HepG2 (cell line): ENCODE data around the gene MYL2. TPM values are rescaled to one million over a fixed set of nuclear protein-coding genes. Genes with fewer than 3 reads are reported as not detected.

ENCODE experiments used
- ATAC-seq: fragments of 200-7000 bp; cut with Tn5 transposase; 3 replicates; pipeline ENCODE4 v1.9.1; 2020; ENCODE audit warnings: mild to moderate bottlenecking, moderate library complexity
- BruUV-seq: library from RNA; stranded (reverse); fragments of 400-500 nt; replicated peaks from 2 replicates; lab custom pipeline; 2021; lab: Mats Ljungman, UMichigan
- CTCF ChIA-PET: fragments of 300-600 bp; formaldehyde crosslinking; extraction: SDS; loops from one replicate; lab custom pipeline; 2021; ENCODE audit warnings: low total read pairs, inconsistent platforms, low intra/inter-chr PET ratio; lab: Yijun Ruan, JAX
- POLR2A ChIA-PET: fragments of 350-600 bp; sonication (Branson Sonifier 250); formaldehyde crosslinking; loops from one replicate; lab custom pipeline; 2020; ENCODE audit warnings: antibody characterized with exemption, inconsistent platforms; lab: Yijun Ruan, JAX
- DNase-seq: peaks from one replicate; pipeline ENCODE4 v3.0.0-alpha.2; 2015; ENCODE audit warnings: low spot score
- FAIRE-seq: peaks from 3 replicates; lab custom pipeline; 2011; peaks lifted over from hg19 to GRCh38; lab: Jason Lieb, UNC
- H2AFZ ChIP-seq: one replicate; pipeline ENCODE4 v1.6.1; 2011; ENCODE audit warnings: low read length, inconsistent platforms
- H3K27ac ChIP-seq: fragments of 300-600 bp; 3 replicates; pipeline ENCODE4 v1.8.0; 2011; ENCODE audit warnings: mixed run types, mild to moderate bottlenecking, mixed read lengths, low read length, inconsistent platforms; ENCODE audit not compliant: insufficient read depth; ENCODE audit errors: extremely low read length
- H3K27me3 ChIP-seq, 2 experiments: fragments of 200-600 bp in 1 of 2; 2 replicates in 1 of 2; 3 replicates in 1 of 2; pipeline versions ENCODE4 v1.6.0 to v1.8.0; 2011; ENCODE audit warnings: low read length in 2 of 2, mild to moderate bottlenecking in 2 of 2, moderate library complexity in 2 of 2, inconsistent platforms in 1 of 2; ENCODE audit not compliant: insufficient read depth in 2 of 2, control insufficient read depth in 1 of 2
- H3K36me3 ChIP-seq, 2 experiments: fragments of 200-600 bp in 1 of 2; replicated peaks in 1 of 2; 2 replicates in 1 of 2; 3 replicates in 1 of 2; pipeline versions ENCODE4 v1.5.1 to v1.8.0; 2011; ENCODE audit warnings: low read length in 2 of 2, inconsistent platforms in 1 of 2; ENCODE audit not compliant: insufficient read depth in 2 of 2, control insufficient read depth in 1 of 2
- H3K4me1 ChIP-seq: 2 replicates; pipeline ENCODE4 v1.5.1; 2012; ENCODE audit warnings: low read length, inconsistent platforms; ENCODE audit not compliant: insufficient read depth
- H3K4me2 ChIP-seq: 2 replicates; pipeline ENCODE4 v1.6.0; 2011; ENCODE audit warnings: low read depth, low read length, inconsistent platforms
- H3K4me3 ChIP-seq, 3 experiments: fragments of 200-600 bp in 1 of 3; sonication (generic), shearing (Covaris generic) in 1 of 3; replicated peaks in 1 of 3; 2 replicates each; pipeline ENCODE4 v1.5.1; 2011 to 2016; ENCODE audit warnings: low read length in 3 of 3, inconsistent platforms in 2 of 3, low read depth in 2 of 3, mild to moderate bottlenecking in 2 of 3, control low read depth in 1 of 3, mixed read lengths in 1 of 3; ENCODE audit not compliant: insufficient read depth in 1 of 3
- H3K79me2 ChIP-seq: one replicate; pipeline ENCODE4 v1.6.1; 2011; ENCODE audit warnings: low read length, inconsistent platforms; ENCODE audit not compliant: insufficient read depth
- H3K9ac ChIP-seq: 2 replicates; pipeline ENCODE4 v1.6.0; 2011; ENCODE audit warnings: mild to moderate bottlenecking, low read depth, low read length, inconsistent platforms; ENCODE audit not compliant: insufficient read depth
- H3K9me3 ChIP-seq: 2 replicates; pipeline ENCODE4 v1.5.1; 2012; ENCODE audit warnings: mild to moderate bottlenecking, low read length
- H4K20me1 ChIP-seq: 2 replicates; pipeline ENCODE4 v1.6.0; 2011; ENCODE audit warnings: inconsistent platforms, mild to moderate bottlenecking, low read length, moderate library complexity; ENCODE audit not compliant: insufficient read depth
- BRCA1 ChIP-seq: sonication (generic); formaldehyde crosslinking; IDR thresholded peaks from 2 replicates; pipeline ENCODE4 v1.4.0; 2020; ENCODE audit warnings: missing genetic modification reagents
- CHD4 ChIP-seq: fragments of 200-600 bp; sonication (generic); IDR thresholded peaks from 2 replicates; pipeline ENCODE4 v1.7.0; 2017; ENCODE audit warnings: mild to moderate bottlenecking, low read length, borderline replicate concordance
- HIVEP1 ChIP-seq: sonication (generic); formaldehyde crosslinking; IDR thresholded peaks from 2 replicates; pipeline ENCODE4 v1.4.0; 2020; ENCODE audit warnings: mild to moderate bottlenecking, missing genetic modification reagents
- RBAK ChIP-seq: sonication (generic); formaldehyde crosslinking; IDR thresholded peaks from 2 replicates; pipeline ENCODE4 v1.5.1; 2020; ENCODE audit warnings: mild to moderate bottlenecking, missing genetic modification reagents
- SETDB1 ChIP-seq: sonication (generic); formaldehyde crosslinking; IDR thresholded peaks from 2 replicates; pipeline ENCODE4 v1.5.1; 2020; ENCODE audit warnings: missing genetic modification reagents, mild to moderate bottlenecking, borderline replicate concordance
- SKI ChIP-seq: fragments of 450-650 bp; IDR thresholded peaks from one replicate; pipeline ENCODE4 v1.6.1; 2018; ENCODE audit warnings: mild to moderate bottlenecking; ENCODE audit not compliant: partially characterized antibody
- SP4 ChIP-seq: sonication (generic); formaldehyde crosslinking; IDR thresholded peaks from 2 replicates; pipeline ENCODE4 v1.8.1; 2023; ENCODE audit warnings: mild to moderate bottlenecking, missing genetic modification reagents
- SUZ12 ChIP-seq: fragments of 150-350 bp; IDR thresholded peaks from 2 replicates; pipeline ENCODE4 v1.6.1; 2014; ENCODE audit warnings: low read depth, low read length
- TAF1 ChIP-seq: sonication (generic); formaldehyde crosslinking; IDR thresholded peaks from 2 replicates; pipeline ENCODE4 v1.4.0; 2020; ENCODE audit warnings: missing genetic modification reagents
- ZNF138 ChIP-seq: sonication (generic); formaldehyde crosslinking; IDR thresholded peaks from 2 replicates; pipeline ENCODE4 v1.5.0; 2020; ENCODE audit warnings: mild to moderate bottlenecking, low read depth, missing genetic modification reagents
- ZNF20 ChIP-seq: sonication (generic); formaldehyde crosslinking; IDR thresholded peaks from 2 replicates; pipeline ENCODE4 v1.4.0; 2020; ENCODE audit warnings: mild to moderate bottlenecking, moderate library complexity, missing genetic modification reagents
- ZNF282 ChIP-seq: fragments of 450-650 bp; IDR thresholded peaks from 2 replicates; pipeline ENCODE4 v1.6.1; 2018; ENCODE audit not compliant: partially characterized antibody
- ZNF678 ChIP-seq: sonication (generic); formaldehyde crosslinking; IDR thresholded peaks from 2 replicates; pipeline ENCODE4 v1.4.0; 2020; ENCODE audit warnings: mild to moderate bottlenecking, missing genetic modification reagents
- WGBS: methylation state at CpG from one replicate; pipeline ENCODE4 v1.1.6; 2017; ENCODE audit warnings: low lambda C conversion rate; 5-methylcytosine and 5-hydroxymethylcytosine counted together
- in situ Hi-C: cut with HindIII; loops from 2 replicates; pipeline ENCODE4 v1.10.0; 2017; ENCODE audit warnings: low pct_unique_long_range_greater_than_20kb; ENCODE audit not compliant: extremely low pct_ligation_motif_present
- intact Hi-C: fragments of 100-400 bp; cut with micrococcal nuclease; formaldehyde crosslinking; loops from one replicate; pipeline ENCODE4 v1.10.0; 2022; ENCODE audit not compliant: unreplicated experiment
- polyA plus RNA-seq, 8 experiments: library from polyadenylated mRNA; depleted of rRNA in 3 of 8; stranded (reverse) in 7 of 8; unstranded in 1 of 8; fragments of >200 nt; fragmentation: Illumina TruSeq in 4 of 8; extraction: Trizol in 4 of 8; gene quantifications; 2 replicates each; pipeline versions ENCODE4 v1.2.1 to v1.2.3, GENCODE V29; 2011 to 2016; ENCODE audit warnings: low read depth in 4 of 8, missing spikeins in 1 of 8, mixed read lengths in 1 of 8; ENCODE audit not compliant: insufficient read depth in 1 of 8
- total RNA-seq, 5 experiments: library from RNA; depleted of rRNA; stranded (reverse); fragments of >200 nt; fragmentation: Illumina TruSeq; extraction: Trizol; gene quantifications; 2 replicates each; pipeline ENCODE4 v1.2.3, GENCODE V29; 2016; ENCODE audit warnings: low read depth in 1 of 5
- TF ChIP-seq, protein P1 (sequence below): sonication (generic); formaldehyde crosslinking; conservative IDR thresholded peaks from 2 replicates; pipeline ENCODE4 v1.4.0; 2020; ENCODE audit warnings: missing genetic modification reagents
- TF ChIP-seq, protein P2 (sequence below): sonication (generic); formaldehyde crosslinking; IDR thresholded peaks from 2 replicates; pipeline ENCODE4 v1.8.1; 2022; ENCODE audit warnings: mild to moderate bottlenecking, missing genetic modification reagents
- TF ChIP-seq, protein P3 (sequence below): sonication (generic); formaldehyde crosslinking; IDR thresholded peaks from 2 replicates; pipeline ENCODE4 v1.4.0; 2020; ENCODE audit warnings: missing genetic modification reagents

The MYL2 gene
- total and polyA plus RNA-seq, 2 of the 13 experiments (the other 11 are each of a cell fraction or from before 2014, with no cell fraction given), result not detected

DNA sequence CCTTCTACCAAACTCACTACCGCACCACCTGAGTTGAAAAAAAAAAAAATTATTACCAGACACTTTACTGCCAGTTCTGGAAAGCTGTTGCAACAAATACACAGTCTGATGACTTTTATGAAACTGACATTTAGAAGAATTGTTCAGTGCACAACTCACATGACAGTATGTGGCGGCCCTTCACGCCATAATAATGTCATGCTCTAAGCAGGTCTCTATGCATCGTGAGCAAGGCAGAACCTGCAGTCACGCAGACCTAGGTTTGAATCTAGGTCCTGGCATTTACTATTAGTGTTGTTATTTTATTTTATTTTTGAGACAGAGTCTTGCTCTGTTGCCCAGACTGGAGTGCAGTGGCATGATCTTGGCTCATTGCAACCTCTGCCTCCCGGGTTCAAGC, 8.1 kb downstream of the MYL2 start:
- 30% methylated on average over 6 of the region's 6 CpGs for WGBS
- H3K36me3 ChIP-seq, result no peaks in the 10 kb centered on the region
- H3K4me2 ChIP-seq, result no peak overlapping the region
- no peak for TF ChIP-seq ZNF20 (CRISPR knock-in tag)
- TF ChIP-seq ZNF138, result no peak
- TF ChIP-seq, protein P1, sequence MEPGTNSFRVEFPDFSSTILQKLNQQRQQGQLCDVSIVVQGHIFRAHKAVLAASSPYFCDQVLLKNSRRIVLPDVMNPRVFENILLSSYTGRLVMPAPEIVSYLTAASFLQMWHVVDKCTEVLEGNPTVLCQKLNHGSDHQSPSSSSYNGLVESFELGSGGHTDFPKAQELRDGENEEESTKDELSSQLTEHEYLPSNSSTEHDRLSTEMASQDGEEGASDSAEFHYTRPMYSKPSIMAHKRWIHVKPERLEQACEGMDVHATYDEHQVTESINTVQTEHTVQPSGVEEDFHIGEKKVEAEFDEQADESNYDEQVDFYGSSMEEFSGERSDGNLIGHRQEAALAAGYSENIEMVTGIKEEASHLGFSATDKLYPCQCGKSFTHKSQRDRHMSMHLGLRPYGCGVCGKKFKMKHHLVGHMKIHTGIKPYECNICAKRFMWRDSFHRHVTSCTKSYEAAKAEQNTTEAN (CRISPR knock-in tag), result no peak
- TF ChIP-seq, protein P2, sequence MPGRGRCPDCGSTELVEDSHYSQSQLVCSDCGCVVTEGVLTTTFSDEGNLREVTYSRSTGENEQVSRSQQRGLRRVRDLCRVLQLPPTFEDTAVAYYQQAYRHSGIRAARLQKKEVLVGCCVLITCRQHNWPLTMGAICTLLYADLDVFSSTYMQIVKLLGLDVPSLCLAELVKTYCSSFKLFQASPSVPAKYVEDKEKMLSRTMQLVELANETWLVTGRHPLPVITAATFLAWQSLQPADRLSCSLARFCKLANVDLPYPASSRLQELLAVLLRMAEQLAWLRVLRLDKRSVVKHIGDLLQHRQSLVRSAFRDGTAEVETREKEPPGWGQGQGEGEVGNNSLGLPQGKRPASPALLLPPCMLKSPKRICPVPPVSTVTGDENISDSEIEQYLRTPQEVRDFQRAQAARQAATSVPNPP (CRISPR knock-in tag), result no peak
- no peak for TF ChIP-seq ZNF678 (CRISPR knock-in tag)
- no peak for TF ChIP-seq BRCA1 (CRISPR knock-in tag)
- no peak for TF ChIP-seq SETDB1
- no peak for TF ChIP-seq TAF1 (CRISPR knock-in tag)
- no peak for TF ChIP-seq RBAK (CRISPR knock-in tag)
- TF ChIP-seq SUZ12, result no peak
- no peak for TF ChIP-seq CHD4
- no peak for TF ChIP-seq HIVEP1 (CRISPR knock-in tag)
- TF ChIP-seq, protein P3, sequence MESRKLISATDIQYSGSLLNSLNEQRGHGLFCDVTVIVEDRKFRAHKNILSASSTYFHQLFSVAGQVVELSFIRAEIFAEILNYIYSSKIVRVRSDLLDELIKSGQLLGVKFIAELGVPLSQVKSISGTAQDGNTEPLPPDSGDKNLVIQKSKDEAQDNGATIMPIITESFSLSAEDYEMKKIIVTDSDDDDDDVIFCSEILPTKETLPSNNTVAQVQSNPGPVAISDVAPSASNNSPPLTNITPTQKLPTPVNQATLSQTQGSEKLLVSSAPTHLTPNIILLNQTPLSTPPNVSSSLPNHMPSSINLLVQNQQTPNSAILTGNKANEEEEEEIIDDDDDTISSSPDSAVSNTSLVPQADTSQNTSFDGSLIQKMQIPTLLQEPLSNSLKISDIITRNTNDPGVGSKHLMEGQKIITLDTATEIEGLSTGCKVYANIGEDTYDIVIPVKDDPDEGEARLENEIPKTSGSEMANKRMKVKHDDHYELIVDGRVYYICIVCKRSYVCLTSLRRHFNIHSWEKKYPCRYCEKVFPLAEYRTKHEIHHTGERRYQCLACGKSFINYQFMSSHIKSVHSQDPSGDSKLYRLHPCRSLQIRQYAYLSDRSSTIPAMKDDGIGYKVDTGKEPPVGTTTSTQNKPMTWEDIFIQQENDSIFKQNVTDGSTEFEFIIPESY (CRISPR knock-in tag), result no peak
- TF ChIP-seq SP4 (CRISPR knock-in tag), result no peak
- TF ChIP-seq SKI, result no peak
- TF ChIP-seq ZNF282, result no peak
- in situ Hi-C loops (no loop called here), intact Hi-C loops (no loop called here)
- CTCF ChIA-PET, result no interaction called here
- no peak overlapping the region for H2AFZ ChIP-seq
- H3K9me3 ChIP-seq, result no peaks in the 10 kb centered on the region
- no peak overlapping the region for H3K4me3 ChIP-seq
- FAIRE-seq (no peak), ATAC-seq (no peak), DNase-seq (no peak)
- H3K4me1 ChIP-seq, result no peaks in the 10 kb centered on the region
- H4K20me1 ChIP-seq, result no peaks in the 10 kb centered on the region
- no peak overlapping the region for H3K9ac ChIP-seq
- peaks cover 0 to 17% of the 10 kb centered on the region in 2 experiments; a peak in 3 of 5 replicates for H3K27me3 ChIP-seq
- BruUV-seq, result no TSS peak
- H3K27ac ChIP-seq, result no peak overlapping the region
- H3K79me2 ChIP-seq, result no peaks in the 10 kb centered on the region
- POLR2A ChIA-PET, result no interaction called here
